Natural killer cell (primary cell): Measurements from ENCODE around the gene AATK. TPM values are rescaled to one million over a fixed set of nuclear protein-coding genes. Genes with fewer than 3 reads are reported as not detected.

Source experiments
- ATAC-seq, 3 donors: fragments of 150-1000 bp in 2 of 3; fragments of 200-7000 bp in 1 of 3; cut with Tn5 transposase; 1 replicate in 1 of 3; 2 replicates in 2 of 3; pipeline ENCODE4 v1.10.0; 2021; ENCODE audit warnings: mild to moderate bottlenecking in 2 of 3, moderate library complexity in 2 of 3
- DNase-seq, 2 donors: peaks; one replicate each; pipeline versions ENCODE4 v3.0.0 to v3.0.0-alpha.2; 2013 to 2021; ENCODE audit warnings: mixed read lengths in 1 of 2
- H3K27ac ChIP-seq: one replicate; pipeline ENCODE4 v1.5.1; 2013; ENCODE audit warnings: mild to moderate bottlenecking, low read length
- H3K27me3 ChIP-seq: one replicate; pipeline ENCODE4 v1.6.1; 2013; ENCODE audit warnings: low read length; ENCODE audit not compliant: control insufficient read depth, insufficient read depth
- H3K36me3 ChIP-seq: one replicate; pipeline ENCODE4 v1.6.1; 2013; ENCODE audit warnings: low read length; ENCODE audit not compliant: control insufficient read depth, insufficient read depth
- H3K4me1 ChIP-seq: one replicate; pipeline ENCODE4 v1.6.1; 2013; ENCODE audit warnings: low read length; ENCODE audit not compliant: control insufficient read depth, insufficient read depth
- H3K4me3 ChIP-seq: one replicate; pipeline ENCODE4 v1.5.1; 2013; ENCODE audit warnings: low read length
- H3K9me3 ChIP-seq: one replicate; pipeline ENCODE4 v1.6.1; 2013; ENCODE audit warnings: low read length; ENCODE audit not compliant: control insufficient read depth, insufficient read depth
- H3K27ac Mint-ChIP-seq, 2 donors: one replicate each; pipeline ENCODE4 v1.8.0; 2022; ENCODE audit warnings: mild to moderate bottlenecking in 2 of 2, mixed read lengths in 2 of 2, moderate library complexity in 1 of 2
- H3K27me3 Mint-ChIP-seq, 2 donors: one replicate each; pipeline ENCODE4 v1.8.0; 2022; ENCODE audit warnings: low read depth in 2 of 2, mixed read lengths in 2 of 2
- H3K36me3 Mint-ChIP-seq: one replicate; pipeline ENCODE4 v1.8.0; 2022; ENCODE audit warnings: mixed read lengths
- H3K4me1 Mint-ChIP-seq, 2 donors: one replicate each; pipeline ENCODE4 v1.8.0; 2022; ENCODE audit warnings: mixed read lengths in 2 of 2
- H3K4me3 Mint-ChIP-seq: one replicate; pipeline ENCODE4 v1.8.0; 2022; ENCODE audit warnings: mild to moderate bottlenecking, moderate library complexity, mixed read lengths
- H3K9me3 Mint-ChIP-seq, 2 donors: one replicate each; pipeline ENCODE4 v1.8.0; 2022; ENCODE audit warnings: mixed read lengths in 2 of 2
- WGBS: methylation state at CpG from one replicate; pipeline ENCODE4 v1.1.7; 2013; ENCODE audit warnings: missing lambda C conversion rate; ENCODE audit not compliant: insufficient coverage; 5-methylcytosine and 5-hydroxymethylcytosine counted together
- intact Hi-C: fragments of 100-400 bp; cut with micrococcal nuclease; formaldehyde crosslinking; loops from one replicate; pipeline ENCODE4 v1.14.2; 2022
- total RNA-seq, 4 donors: library from RNA; stranded (reverse); fragments of 120-200 nt in 1 of 4; gene quantifications; one replicate each; pipeline versions ENCODE4 v1.2.3 to v1.2.4, GENCODE V29; 2013 to 2022
- TF ChIP-seq, protein P1 (sequence below): fragments of 200-600 bp; IDR thresholded peaks from one replicate; pipeline ENCODE4 v1.8.0; 2022; ENCODE audit warnings: antibody characterized with exemption

AATK gene
- total RNA-seq, 3 donors from 2014 or later (not counting 1 experiment from before 2014, with no cell fraction given), result 8.5 to 13.7 (median 10.4) TPM

DNA sequence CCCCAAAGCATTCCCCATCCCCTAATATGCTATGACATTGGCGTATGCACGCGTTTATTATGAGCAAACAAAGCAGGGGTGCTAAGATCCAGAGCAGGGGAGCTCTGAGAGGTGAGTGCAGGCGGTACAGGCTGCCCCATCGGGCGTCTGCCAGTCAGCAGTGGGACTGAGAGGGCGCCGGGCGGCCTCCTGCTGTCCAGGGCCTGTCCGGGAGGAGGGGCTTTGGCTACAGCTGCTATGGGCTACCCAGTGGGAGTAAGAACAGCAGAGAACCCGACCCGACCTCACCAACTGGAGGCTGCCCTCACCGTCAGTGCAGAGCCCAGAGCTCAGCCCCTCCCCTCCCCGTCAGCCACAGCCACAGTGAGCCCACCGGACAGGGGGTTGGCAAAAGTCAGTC, 18.5 kb upstream of the AATK start:
- Mint-ChIP-seq H3K27me3 (peaks cover 0 to 2% of the 10 kb centered on the region in 2 donors), H3K4me1 (no peaks in the 10 kb centered on the region), H3K36me3 (no peaks in the 10 kb centered on the region), H3K9me3 (no peaks in the 10 kb centered on the region), H3K27ac (no peak overlapping the region), H3K4me3 (no peak overlapping the region)
- 55% methylated on average over 15 of the region's 15 CpGs for WGBS
- Histone ChIP-seq H3K36me3 (no peaks in the 10 kb centered on the region), H3K27ac (no peak overlapping the region), H3K9me3 (no peaks in the 10 kb centered on the region), H3K27me3 (no peaks in the 10 kb centered on the region), H3K4me3 (no peak overlapping the region), H3K4me1 (no peaks in the 10 kb centered on the region)
- ATAC-seq (no peak), DNase-seq (no peak)
- intact Hi-C loops, result no loop called here
- TF ChIP-seq, protein P1, sequence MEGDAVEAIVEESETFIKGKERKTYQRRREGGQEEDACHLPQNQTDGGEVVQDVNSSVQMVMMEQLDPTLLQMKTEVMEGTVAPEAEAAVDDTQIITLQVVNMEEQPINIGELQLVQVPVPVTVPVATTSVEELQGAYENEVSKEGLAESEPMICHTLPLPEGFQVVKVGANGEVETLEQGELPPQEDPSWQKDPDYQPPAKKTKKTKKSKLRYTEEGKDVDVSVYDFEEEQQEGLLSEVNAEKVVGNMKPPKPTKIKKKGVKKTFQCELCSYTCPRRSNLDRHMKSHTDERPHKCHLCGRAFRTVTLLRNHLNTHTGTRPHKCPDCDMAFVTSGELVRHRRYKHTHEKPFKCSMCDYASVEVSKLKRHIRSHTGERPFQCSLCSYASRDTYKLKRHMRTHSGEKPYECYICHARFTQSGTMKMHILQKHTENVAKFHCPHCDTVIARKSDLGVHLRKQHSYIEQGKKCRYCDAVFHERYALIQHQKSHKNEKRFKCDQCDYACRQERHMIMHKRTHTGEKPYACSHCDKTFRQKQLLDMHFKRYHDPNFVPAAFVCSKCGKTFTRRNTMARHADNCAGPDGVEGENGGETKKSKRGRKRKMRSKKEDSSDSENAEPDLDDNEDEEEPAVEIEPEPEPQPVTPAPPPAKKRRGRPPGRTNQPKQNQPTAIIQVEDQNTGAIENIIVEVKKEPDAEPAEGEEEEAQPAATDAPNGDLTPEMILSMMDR, result no peak

DNA sequence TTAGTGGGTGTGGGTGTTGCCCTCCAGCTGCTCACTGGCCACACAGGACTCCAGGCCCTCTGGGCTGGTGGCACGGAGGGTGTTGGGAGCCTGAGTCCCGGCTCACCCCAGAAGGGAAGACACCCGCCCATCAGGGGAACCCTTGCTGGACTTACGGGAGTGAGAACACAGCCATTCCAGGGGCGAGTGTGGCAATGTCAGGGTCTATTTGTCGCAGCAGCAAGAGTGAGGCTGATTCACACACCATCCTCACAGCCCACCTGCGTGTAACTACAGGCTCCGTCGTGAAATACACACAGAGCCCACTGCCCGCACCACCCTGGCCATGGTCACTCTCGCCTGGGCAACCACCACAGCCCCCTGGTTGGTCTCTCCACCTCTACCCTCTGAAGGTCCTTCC, 17.8 kb upstream of the AATK start:
- H3K4me1 Mint-ChIP-seq, result no peaks in the 10 kb centered on the region
- TF ChIP-seq, protein P1, result no peak

DNA sequence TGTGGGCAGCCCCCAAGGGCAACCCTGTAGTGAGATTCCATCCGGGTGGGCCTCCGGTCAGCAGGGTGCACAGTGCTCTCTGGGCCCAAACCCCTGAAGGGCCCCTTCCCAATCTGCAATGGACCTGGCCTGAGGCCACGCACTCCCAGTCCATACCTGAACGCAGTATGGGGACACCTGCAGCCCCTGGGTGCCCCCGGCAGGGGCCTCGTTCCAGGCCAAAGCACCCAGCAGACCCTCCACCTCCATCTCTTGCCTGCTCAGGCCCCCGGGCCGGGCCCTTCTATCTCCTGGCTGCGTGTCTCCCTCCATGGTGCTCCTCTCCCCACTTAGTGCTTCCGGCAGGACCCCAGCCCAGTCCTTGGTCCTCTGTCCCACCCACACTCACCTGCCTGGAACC, 17.3 kb upstream of the AATK start:
- intact Hi-C loops, result no loop called here
- Histone ChIP-seq H3K27ac (no peak overlapping the region), H3K27me3 (no peaks in the 10 kb centered on the region), H3K4me1 (no peaks in the 10 kb centered on the region), H3K4me3 (no peak overlapping the region), H3K9me3 (no peaks in the 10 kb centered on the region), H3K36me3 (no peaks in the 10 kb centered on the region)
- ATAC-seq (no peak), DNase-seq (no peak)
- TF ChIP-seq, protein P1, result no peak
- Mint-ChIP-seq H3K4me1 (no peaks in the 10 kb centered on the region), H3K27ac (no peak overlapping the region), H3K27me3 (peaks cover 0 to 2% of the 10 kb centered on the region in 2 donors), H3K4me3 (no peak overlapping the region), H3K9me3 (no peaks in the 10 kb centered on the region), H3K36me3 (no peaks in the 10 kb centered on the region)
- WGBS, result 92% methylated on average over 10 of the region's 10 CpGs

More for the DNA sequence above, 17.8 kb upstream of the AATK start:
- intact Hi-C loops, result no loop called here
- peaks cover 0 to 2% of the 10 kb centered on the region in 2 donors for H3K27me3 Mint-ChIP-seq
- H3K4me3 Mint-ChIP-seq, result no peak overlapping the region
- Histone ChIP-seq H3K27me3 (no peaks in the 10 kb centered on the region), H3K9me3 (no peaks in the 10 kb centered on the region), H3K4me3 (no peak overlapping the region), H3K27ac (no peak overlapping the region), H3K4me1 (no peaks in the 10 kb centered on the region), H3K36me3 (no peaks in the 10 kb centered on the region)
- no peak overlapping the region for H3K27ac Mint-ChIP-seq
- 93% methylated on average over 11 of the region's 11 CpGs for WGBS
- no peaks in the 10 kb centered on the region for H3K9me3 Mint-ChIP-seq
- H3K36me3 Mint-ChIP-seq, result no peaks in the 10 kb centered on the region
- ATAC-seq, result no peak
- DNase-seq, result no peak

- intact Hi-C loops, result no loop called here
- TF ChIP-seq, protein P1, result no peak
- H3K9me3 Mint-ChIP-seq, result no peaks in the 10 kb centered on the region
- H3K27ac Mint-ChIP-seq, result no peak overlapping the region
- 95% methylated on average over 5 of the region's 5 CpGs for WGBS
- Histone ChIP-seq H3K36me3 (no peaks in the 10 kb centered on the region), H3K4me3 (no peak overlapping the region), H3K9me3 (no peaks in the 10 kb centered on the region), H3K27me3 (no peaks in the 10 kb centered on the region), H3K4me1 (no peaks in the 10 kb centered on the region), H3K27ac (no peak overlapping the region)
- DNase-seq (no peak), ATAC-seq (no peak)
- no peaks in the 10 kb centered on the region for H3K36me3 Mint-ChIP-seq
- no peak overlapping the region for H3K4me3 Mint-ChIP-seq
- H3K4me1 Mint-ChIP-seq, result no peaks in the 10 kb centered on the region
- peaks cover 0 to 2% of the 10 kb centered on the region in 2 donors for H3K27me3 Mint-ChIP-seq
These were observed 16.6 kb upstream of the AATK start for GRCh38 chr17:81182596-81182995.
